ENCODE measurements around the gene TMEM108.

DNA sequence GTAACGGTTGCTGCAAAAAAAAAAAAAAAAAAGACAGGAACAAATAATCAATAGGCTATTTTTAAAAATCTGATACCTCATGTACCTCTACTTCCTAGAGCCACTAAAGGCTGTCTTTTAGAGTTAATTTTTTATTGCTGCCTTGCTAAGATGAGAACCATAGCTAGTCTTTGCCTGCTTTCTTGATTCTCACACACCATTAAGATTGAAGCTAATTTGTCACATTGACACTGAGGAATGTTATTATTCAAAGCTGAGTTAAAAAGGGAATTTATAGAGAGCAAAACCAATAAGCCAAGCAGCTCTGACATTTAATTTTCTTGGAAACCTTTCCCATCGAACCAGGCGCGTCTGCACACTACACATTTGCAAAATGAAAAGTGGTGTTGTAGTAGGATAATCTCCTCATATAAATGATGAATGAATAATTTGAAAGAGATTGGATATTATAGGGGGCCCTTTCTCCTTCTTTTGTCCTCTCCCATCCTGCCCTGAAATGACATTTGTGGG is 149.7 kb downstream of the TMEM108 start:
- TF ChIP-seq, protein P1, sequence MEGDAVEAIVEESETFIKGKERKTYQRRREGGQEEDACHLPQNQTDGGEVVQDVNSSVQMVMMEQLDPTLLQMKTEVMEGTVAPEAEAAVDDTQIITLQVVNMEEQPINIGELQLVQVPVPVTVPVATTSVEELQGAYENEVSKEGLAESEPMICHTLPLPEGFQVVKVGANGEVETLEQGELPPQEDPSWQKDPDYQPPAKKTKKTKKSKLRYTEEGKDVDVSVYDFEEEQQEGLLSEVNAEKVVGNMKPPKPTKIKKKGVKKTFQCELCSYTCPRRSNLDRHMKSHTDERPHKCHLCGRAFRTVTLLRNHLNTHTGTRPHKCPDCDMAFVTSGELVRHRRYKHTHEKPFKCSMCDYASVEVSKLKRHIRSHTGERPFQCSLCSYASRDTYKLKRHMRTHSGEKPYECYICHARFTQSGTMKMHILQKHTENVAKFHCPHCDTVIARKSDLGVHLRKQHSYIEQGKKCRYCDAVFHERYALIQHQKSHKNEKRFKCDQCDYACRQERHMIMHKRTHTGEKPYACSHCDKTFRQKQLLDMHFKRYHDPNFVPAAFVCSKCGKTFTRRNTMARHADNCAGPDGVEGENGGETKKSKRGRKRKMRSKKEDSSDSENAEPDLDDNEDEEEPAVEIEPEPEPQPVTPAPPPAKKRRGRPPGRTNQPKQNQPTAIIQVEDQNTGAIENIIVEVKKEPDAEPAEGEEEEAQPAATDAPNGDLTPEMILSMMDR (IDR thresholded peaks at IDR 0.05), result no peak
- TF ChIP-seq POLR2AphosphoS5 (IDR thresholded peaks at IDR 0.05), result no peak
- TF ChIP-seq POLR2A (IDR thresholded peaks at IDR 0.05), result no peak
- no peak for TF ChIP-seq EP300 (IDR thresholded peaks at IDR 0.05)

Measured in suprapubic skin (tissue), 4 donors.